Measurements from ENCODE around the gene CDK19. TPM values are rescaled to one million over a fixed set of nuclear protein-coding genes. Genes with fewer than 3 reads are reported as not detected.

Gene CDK19
- total and polyA plus RNA-seq, 9 of the 15 experiments (the other 6 are each of a cell fraction or from before 2014, with no cell fraction given): 3.8 to 15.2 (median 7.4) TPM

DNA sequence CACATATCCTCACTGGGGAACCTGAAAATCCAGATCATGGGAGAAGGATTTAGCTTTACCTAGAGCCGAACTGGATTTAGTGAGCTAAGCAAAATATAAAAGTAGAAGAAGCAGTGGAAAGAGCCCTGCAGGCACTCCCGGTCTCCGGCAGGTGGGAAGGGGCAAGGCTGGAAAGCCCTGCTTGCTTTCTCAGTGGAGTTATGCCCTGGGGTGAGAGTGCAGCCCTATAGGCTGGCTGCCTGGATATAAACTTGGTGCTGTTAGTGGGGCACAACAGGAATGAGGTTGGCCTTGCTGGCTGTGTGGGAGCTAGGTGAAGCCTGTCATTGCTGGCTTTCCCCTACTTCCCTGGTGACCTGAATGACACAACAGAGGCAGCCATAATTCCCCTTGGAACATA is 122.0 kb downstream of the CDK19 start:
- POLR2A ChIA-PET: no interaction called here
- DNase-seq (ENCODE audit: extremely low read depth in 1 of 4, low spot score in 3 of 4): no peak
- Histone ChIP-seq H3K27me3 (ENCODE audit: control insufficient read depth in 2 of 2, insufficient read depth in 2 of 2, low read length in 2 of 2) (peaks cover 0 to 7% of the 10 kb centered on the region in 2 experiments; a peak in 1 of 5 replicates), H3K9me1 (ENCODE audit: control insufficient read depth, insufficient read depth, low read length) (no peaks in the 10 kb centered on the region), H3K27ac (ENCODE audit: extremely low read depth, low read depth, low read length) (no peak overlapping the region), H3K4me3 (no peak overlapping the region), H2AFZ (ENCODE audit: low read depth, low read length) (no peak overlapping the region), H4K20me1 (replicated peaks; ENCODE audit: control insufficient read depth, insufficient read depth, low read length) (peaks cover 4% of the 10 kb centered on the region; the same call in 1 of the 2 replicates), H3K36me3 (ENCODE audit: control insufficient read depth, insufficient read depth, low read length) (no peaks in the 10 kb centered on the region), H3K9me3 (replicated peaks; ENCODE audit: control insufficient read depth, insufficient read depth, low read depth, low read length) (no peaks in the 10 kb centered on the region), H3K4me2 (ENCODE audit: insufficient read depth, low read length) (no peak overlapping the region), H3K9ac (ENCODE audit: insufficient read depth in 1 of 2, low read depth in 2 of 2, low read length in 2 of 2) (no peak overlapping the region), H3K4me1 (replicated peaks in 1 of 2; ENCODE audit: control insufficient read depth in 2 of 2, insufficient read depth in 2 of 2, low read length in 2 of 2) (no peaks in the 10 kb centered on the region), H3K79me2 (ENCODE audit: control insufficient read depth, insufficient read depth, low read length) (no peaks in the 10 kb centered on the region)
- no peak for ATAC-seq
- BruUV-seq (replicated peaks): no TSS peak
- intact Hi-C loops (cut with micrococcal nuclease) (no loop called here), in situ Hi-C loops (cut with MboI) (no loop called here)
- CTCF ChIA-PET (ENCODE audit: low intra/inter-chr PET ratio): no interaction called here
- TF ChIP-seq, protein P1, sequence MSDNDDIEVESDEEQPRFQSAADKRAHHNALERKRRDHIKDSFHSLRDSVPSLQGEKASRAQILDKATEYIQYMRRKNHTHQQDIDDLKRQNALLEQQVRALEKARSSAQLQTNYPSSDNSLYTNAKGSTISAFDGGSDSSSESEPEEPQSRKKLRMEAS (CRISPR knock-in tag; IDR thresholded peaks at IDR 0.05): no peak
- no peak for TF ChIP-seq ASH1L (IDR thresholded peaks at IDR 0.05; ENCODE audit: borderline replicate concordance, low read depth, partially characterized antibody)
- TF ChIP-seq SREBF2 (CRISPR knock-in tag; IDR thresholded peaks at IDR 0.05): no peak
- TF ChIP-seq SMARCB1 (IDR thresholded peaks at IDR 0.05; ENCODE audit: insufficient read length, low read depth): no peak
- no peak for TF ChIP-seq FOXA1 (IDR thresholded peaks at IDR 0.05; ENCODE audit: borderline replicate concordance)
- TF ChIP-seq, protein P2, sequence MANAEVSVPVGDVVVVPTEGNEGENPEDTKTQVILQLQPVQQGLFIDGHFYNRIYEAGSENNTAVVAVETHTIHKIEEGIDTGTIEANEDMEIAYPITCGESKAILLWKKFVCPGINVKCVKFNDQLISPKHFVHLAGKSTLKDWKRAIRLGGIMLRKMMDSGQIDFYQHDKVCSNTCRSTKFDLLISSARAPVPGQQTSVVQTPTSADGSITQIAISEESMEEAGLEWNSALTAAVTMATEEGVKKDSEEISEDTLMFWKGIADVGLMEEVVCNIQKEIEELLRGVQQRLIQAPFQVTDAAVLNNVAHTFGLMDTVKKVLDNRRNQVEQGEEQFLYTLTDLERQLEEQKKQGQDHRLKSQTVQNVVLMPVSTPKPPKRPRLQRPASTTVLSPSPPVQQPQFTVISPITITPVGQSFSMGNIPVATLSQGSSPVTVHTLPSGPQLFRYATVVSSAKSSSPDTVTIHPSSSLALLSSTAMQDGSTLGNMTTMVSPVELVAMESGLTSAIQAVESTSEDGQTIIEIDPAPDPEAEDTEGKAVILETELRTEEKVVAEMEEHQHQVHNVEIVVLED (CRISPR knock-in tag; IDR thresholded peaks at IDR 0.05): no peak
- TF ChIP-seq KLF13 (tag; IDR thresholded peaks at IDR 0.05; ENCODE audit: borderline replicate concordance, low read depth): no peak
- TF ChIP-seq, protein P3, sequence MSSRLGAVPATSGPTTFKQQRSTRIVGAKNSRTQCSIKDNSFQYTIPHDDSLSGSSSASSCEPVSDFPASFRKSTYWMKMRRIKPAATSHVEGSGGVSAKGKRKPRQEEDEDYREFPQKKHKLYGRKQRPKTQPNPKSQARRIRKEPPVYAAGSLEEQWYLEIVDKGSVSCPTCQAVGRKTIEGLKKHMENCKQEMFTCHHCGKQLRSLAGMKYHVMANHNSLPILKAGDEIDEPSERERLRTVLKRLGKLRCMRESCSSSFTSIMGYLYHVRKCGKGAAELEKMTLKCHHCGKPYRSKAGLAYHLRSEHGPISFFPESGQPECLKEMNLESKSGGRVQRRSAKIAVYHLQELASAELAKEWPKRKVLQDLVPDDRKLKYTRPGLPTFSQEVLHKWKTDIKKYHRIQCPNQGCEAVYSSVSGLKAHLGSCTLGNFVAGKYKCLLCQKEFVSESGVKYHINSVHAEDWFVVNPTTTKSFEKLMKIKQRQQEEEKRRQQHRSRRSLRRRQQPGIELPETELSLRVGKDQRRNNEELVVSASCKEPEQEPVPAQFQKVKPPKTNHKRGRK (tag; IDR thresholded peaks at IDR 0.05): no peak
- TF ChIP-seq ZNF224 (CRISPR knock-in tag; IDR thresholded peaks at IDR 0.05): no peak
- no peak for TF ChIP-seq SP1 (CRISPR knock-in tag; IDR thresholded peaks at IDR 0.05)
- no peak for TF ChIP-seq PPARD (CRISPR knock-in tag; IDR thresholded peaks at IDR 0.05)
- TF ChIP-seq ZC3H11A (IDR thresholded peaks at IDR 0.05; ENCODE audit: low read depth, low read length): no peak
- TF ChIP-seq, protein P4, sequence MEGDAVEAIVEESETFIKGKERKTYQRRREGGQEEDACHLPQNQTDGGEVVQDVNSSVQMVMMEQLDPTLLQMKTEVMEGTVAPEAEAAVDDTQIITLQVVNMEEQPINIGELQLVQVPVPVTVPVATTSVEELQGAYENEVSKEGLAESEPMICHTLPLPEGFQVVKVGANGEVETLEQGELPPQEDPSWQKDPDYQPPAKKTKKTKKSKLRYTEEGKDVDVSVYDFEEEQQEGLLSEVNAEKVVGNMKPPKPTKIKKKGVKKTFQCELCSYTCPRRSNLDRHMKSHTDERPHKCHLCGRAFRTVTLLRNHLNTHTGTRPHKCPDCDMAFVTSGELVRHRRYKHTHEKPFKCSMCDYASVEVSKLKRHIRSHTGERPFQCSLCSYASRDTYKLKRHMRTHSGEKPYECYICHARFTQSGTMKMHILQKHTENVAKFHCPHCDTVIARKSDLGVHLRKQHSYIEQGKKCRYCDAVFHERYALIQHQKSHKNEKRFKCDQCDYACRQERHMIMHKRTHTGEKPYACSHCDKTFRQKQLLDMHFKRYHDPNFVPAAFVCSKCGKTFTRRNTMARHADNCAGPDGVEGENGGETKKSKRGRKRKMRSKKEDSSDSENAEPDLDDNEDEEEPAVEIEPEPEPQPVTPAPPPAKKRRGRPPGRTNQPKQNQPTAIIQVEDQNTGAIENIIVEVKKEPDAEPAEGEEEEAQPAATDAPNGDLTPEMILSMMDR (IDR thresholded peaks at IDR 0.05 in 2 of 3, conservative IDR thresholded peaks at IDR 0.05 in 1 of 3; ENCODE audit: insufficient read depth in 2 of 3, low read depth in 1 of 3, low read length in 3 of 3): no peak
- no peak for TF ChIP-seq ZNF146 (CRISPR knock-in tag; IDR thresholded peaks at IDR 0.05; ENCODE audit: unreplicated experiment)
- TF ChIP-seq, protein P5, sequence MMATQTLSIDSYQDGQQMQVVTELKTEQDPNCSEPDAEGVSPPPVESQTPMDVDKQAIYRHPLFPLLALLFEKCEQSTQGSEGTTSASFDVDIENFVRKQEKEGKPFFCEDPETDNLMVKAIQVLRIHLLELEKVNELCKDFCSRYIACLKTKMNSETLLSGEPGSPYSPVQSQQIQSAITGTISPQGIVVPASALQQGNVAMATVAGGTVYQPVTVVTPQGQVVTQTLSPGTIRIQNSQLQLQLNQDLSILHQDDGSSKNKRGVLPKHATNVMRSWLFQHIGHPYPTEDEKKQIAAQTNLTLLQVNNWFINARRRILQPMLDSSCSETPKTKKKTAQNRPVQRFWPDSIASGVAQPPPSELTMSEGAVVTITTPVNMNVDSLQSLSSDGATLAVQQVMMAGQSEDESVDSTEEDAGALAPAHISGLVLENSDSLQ (IDR thresholded peaks at IDR 0.05): no peak
- no peak for TF ChIP-seq KAT8 (IDR thresholded peaks at IDR 0.05; ENCODE audit: low read depth)
- 26% methylated on average over 3 of the region's 3 CpGs for WGBS (ENCODE audit: insufficient coverage, low coverage, missing lambda C conversion rate)
- FAIRE-seq: no peak

Measured in K562 (cell line).